HG03565 (cell line): Measurements from ENCODE around the gene CLK2.
"Not testable (repeated sequence)": the region's sequence is repeated elsewhere in the genome, so short reads cannot be mapped to it uniquely, and the experiment has no call there.

Experiments used
- ATAC-seq: cut with Tn5 transposase; IDR thresholded peaks from one replicate; pipeline ENCODE4 v1.9.1; 2021; ENCODE audit warnings: mild to moderate bottlenecking, moderate library complexity; ENCODE audit not compliant: unreplicated experiment

CLK2 gene

GRCh38 chr1:155214702-155215101 is 58.6 kb downstream of the CLK2 start:
- ATAC-seq: not testable (repeated sequence)
